Measurements from ENCODE around the gene PKP1.

Gene PKP1

DNA sequence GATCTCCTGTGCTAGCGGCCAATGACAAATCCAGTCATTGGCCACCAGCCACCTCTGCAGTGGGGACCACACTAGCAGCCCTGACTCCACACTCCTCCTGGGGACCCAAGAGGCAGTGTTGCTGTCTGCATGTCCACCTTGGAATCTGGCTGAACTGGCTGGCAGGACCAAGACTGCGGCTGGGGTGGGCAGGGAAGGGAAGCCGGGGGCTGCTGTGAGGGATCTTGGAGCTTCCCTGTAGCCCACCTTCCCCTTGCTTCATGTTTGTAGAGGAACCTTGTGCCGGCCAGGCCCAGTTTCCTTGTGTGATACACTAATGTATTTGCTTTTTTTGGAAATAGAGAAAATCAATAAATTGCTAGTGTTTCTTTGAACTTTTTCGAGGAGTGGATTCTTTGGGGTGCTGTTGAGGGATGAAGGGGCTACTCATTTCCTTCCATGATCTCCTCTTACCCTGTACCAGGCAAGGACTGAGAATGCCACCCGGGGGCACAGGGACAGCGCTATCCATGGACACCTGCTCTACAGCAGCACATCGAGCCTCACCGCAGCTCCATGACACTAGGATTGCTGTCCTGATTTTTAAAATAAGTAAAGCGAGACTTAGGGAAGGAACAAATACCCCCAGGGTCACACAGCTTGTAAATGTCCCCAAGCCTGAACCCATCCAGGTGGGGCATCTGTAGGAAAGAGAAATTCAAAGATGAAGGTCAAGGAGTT, 49.5 kb downstream of the PKP1 start:
- no peak for DNase-seq

DNA sequence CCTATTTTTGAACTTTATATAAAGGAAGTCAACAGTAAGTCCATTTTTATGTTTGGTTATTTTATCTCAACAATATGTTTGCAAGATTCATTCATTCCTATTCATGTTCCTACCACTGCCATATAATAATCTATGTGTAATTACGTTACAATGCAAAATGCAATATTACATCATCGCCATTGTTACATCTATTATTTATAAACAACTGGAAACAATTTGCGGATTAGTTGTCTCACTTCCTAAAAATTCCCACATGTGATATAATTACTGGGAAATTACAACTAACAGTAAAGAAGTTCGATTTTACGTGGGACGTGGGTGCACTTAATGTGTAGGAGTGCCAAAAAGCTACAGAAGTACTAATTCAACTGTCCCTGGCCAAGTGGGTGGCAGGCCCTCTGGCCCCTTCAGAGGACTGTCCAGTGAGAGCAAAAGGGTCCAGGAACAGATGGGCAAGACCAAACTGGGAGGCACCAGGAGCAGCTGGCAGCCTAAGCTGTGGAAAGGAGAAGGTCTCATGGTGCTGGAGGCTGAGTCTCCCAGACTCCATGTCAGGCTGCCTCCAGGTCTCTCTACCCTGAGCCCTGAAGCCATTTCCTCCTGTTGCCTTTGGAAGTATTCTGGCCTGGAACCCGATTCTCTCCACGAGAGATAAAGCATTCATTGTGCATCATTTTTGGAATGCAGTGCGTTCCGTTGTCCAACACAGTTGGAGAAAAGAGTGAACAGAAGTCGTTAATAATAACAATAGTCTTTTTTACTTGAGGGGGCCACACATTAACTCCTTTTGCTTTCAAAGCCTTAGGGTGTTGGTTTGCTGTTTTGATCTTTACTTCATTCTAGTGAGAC, 51.2 kb downstream of the PKP1 start:
- DNase-seq = no peak

DNA sequence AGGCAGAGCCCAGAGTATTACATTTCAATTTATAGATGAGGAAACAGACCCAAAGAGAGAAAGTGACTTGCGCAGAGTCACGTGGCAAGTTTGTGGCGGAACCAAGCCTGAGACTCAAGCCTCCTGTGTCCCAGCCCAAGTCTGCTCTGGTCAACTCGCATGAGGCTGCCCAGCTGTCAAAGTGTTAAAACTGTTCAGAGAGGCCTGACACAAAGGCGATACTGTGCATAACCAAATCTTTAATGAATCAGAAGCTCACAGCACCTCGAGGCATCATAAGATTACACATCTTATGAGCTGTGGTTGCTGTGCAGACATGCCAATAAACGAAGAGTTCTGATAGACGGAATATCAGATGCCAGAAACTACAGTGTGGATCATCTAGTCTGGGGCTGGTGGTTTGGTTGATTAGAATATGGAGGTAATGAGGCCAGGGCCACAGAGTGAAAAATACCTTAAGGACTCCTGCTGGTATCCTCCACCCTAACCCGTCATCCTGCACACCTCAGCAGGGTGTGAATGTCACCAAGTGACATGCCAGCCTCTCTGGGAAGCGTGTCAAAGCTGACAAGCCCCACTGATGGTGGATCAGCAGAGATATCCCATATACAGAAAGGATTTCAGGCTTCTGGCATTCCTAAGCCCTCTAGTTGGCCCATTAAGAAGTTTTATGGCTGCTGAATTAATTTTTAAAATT, 52.0 kb downstream of the PKP1 start:
- no peak for DNase-seq

DNA sequence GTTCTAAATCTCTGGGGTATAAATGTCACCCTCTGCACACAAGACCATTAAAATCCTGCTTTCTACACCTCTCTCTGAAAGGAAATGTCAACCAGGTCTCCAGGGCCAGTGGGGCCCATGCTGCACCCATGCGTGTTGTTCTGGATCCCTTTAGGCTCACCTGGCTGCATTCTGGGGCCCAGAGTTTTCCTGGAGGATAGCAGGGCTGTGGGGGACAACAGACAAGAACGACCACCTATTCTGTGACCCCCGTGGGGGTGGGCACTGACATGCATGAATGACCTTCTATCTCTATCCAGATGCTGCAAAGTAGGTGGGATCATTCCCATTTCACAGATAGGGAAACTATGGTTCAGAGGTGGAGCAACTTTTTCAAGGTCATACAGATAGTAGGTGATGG, 52.6 kb downstream of the PKP1 start:
- DNase-seq = no peak

DNA sequence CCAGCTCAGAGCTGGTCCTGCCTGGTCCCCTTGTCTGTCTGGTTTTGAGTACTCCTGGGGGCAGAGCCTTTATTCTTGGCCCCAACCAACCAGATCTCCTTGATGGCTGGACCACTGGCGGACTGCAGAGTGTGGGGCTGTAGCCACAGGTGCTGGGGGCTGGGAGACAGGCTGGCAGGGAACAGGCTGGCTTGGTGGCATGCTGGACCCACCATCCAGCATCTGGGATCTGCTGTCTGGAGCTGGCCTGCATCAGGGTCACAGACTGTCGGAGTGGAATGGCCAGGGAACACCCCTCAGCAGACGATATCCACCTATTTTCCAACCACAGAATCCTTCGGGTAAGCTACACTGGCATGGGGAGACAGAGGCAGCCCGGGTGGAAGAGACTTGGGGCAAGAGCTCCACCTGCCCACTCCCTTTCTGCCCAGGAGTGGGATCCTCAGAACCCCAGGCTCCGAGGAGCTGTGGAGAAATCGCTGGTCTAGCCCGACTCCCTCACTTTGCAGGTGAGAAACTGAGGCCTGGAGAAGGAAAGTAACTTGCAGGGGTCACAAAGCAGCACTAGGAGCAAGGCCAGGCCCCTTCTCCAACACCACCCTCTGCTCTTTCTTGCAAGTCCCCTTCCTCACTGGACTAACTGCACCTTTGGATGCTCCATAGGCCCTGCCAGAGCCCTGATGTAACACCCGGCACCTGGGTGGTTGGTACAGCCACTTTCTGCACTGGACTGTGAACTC, 53.6 kb downstream of the PKP1 start:
- DNase-seq = no peak

DNA sequence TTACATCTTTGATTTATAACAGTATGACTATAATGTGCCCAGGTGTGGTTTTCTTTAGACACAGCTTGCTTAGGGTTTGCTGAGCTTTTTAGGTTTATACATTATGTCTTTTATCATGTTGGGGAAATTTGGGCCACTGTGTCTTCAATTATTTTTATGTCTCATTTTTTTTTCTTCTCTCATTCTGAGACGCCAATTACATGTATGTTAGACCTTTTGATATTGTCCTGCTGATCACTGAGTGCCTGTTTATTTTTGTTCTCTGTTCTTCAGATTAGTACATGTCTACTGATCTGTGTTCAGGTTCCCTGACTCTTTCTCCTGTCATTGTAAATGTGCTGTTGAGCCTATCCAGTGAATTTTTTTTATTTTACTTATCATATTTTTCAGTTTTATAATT, 58.1 kb downstream of the PKP1 start:
- no peak for DNase-seq

DNA sequence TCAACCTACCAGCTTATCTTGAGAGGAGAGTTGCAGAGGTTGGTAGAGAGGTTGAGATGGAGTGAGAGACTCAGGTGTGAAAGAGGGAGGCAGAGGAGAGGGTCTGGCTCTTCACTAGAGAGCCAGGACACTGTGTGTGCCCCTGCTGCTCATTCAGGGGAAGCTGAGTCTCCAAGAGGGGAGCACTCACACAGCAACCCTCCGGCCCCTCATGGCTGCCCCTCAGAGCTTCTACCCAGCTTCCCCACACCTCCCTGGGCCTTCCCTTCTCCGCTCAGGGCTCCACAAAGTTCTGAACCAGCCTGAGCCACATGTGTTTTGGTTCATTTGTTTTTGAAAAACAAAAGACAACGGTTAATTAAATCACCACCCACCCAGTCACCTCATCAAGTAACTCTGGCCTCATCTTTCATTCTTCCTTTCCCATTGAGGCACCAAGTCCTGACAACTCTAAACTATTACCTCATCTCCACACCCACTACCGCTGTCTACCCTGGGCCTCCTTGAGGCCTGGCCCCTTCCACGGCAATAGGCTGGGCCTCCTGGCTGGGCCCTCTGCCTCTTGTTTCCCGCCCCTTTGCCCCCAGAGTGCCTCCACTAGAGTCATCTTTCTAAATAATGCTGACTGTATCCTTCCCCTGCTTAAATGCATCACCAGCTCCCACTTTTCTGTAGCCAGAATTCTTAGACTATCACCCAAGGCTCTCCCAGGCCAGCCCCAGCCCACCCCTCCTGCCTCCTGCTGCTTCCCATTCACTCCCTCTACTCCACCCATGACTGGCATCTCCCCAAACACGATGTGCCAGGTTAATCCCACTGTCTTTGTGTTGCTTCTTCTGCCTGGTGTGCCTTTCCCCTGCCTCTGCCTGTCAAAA, 61.1 kb downstream of the PKP1 start:
- DNase-seq = no peak

DNA sequence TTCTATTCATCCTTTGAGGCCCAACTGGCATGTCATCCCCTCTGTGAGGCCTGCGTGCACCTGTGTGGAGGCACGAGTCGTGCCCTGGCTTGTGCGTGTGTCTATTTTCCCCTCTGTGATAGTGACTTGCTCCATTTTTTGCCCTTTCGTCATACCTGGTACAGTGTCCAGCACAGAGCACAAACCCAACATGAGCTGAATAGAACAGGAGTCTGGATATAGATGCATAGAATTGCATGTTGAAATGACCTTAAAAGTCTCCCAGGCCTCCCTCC, 61.7 kb downstream of the PKP1 start:
- no peak for DNase-seq

DNA sequence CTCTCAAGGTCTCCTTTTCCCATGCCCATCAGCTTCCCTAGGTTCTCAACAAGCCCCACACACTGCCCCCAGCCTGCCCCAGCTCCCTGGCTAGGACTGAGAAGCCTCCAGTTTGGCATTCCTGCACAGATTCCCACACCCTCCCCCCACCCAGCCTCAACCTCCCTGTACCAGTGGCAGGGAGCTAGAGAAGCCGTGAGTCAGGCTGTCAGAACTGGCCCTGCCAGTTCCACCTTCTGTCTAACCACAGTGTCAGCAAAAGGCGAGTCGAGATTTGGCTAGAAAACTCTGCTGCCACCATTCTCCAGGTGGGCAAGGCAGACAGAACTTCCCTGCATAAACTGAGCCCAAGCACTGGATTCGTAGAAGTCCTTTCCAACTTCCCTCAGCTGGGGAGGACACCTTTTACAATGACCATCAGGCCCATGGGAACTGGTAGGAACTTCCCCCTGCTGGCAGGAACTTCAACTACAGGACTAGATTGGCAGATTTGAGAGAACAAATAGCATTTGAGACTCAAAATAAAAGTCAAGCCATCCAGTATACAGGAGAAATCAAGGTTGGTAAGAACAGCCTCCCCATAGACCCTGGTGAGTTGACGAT, 63.1 kb downstream of the PKP1 start:
- DNase-seq = peak; percentile 7

DNA sequence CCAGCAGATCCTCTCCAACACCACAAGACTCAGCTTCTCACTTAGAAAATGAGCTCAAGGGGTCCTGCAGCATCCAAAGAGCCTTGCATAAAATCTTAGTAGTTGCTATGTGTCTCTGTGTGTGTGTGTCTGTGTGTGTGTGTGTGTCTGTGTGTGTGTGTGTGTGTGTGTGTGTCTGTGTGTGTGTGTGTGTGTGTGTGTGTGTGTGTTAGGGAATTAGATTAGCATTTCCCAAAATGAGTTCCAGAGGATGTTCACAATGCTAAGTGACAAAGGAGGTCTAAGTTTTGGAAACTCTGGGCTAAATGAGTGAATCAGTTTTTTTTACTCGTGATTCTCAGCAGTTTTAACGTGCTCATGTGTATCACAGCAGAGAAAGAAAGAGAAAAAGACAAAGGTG, 63.7 kb downstream of the PKP1 start:
- DNase-seq = no peak

DNA sequence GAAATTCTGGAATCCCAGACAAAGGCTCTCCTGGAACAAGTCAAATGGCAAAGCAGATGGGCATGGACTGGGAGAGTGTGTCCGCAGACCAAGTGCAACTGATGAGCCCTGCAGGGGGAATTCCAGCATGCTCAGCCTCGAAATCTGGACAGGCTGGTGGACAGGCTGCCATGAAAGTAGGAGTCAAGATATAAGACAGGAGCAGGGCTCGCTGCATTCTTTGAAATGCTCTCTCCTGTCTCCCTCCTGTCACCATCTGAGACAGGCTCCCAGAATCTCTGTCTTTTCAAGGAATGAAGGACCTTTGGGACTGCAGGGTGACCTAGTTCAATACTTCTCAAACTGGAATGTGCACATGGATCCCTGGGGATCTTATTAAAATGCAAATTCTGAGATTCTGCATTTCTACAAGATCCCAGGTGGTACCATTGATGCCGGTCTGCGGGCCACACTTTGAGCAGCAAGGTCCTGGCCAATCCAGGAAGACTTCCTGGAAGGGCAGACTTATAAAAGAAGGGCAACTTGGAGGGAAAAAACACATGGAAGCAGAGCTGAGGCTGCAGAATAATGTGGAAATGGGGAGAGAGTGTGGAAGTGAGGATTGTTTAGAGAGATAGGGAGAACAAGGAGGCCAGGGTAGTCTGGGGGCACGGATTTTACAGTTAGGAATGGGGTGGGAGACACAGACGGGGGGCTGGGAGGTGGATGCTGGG, 64.3 kb downstream of the PKP1 start:
- no peak for DNase-seq

DNA sequence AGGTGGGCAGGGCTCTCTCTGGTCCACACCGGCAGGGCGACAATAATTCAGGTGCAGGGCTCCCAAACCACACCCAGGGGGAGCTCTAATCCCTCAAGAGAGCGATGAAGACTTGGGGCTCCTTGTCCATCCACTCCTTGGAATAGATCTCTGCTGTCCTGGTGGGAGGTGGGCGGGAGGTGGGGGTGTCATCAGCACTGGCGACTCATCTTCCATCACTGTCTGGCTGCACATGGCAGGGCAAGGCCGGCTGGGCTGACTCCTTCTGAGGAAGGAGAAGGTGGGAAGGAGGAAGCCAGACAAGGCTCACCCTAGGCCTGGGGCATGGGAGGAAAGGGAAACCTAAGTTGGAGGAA, 64.9 kb downstream of the PKP1 start:
- DNase-seq = peak; percentile 53

DNA sequence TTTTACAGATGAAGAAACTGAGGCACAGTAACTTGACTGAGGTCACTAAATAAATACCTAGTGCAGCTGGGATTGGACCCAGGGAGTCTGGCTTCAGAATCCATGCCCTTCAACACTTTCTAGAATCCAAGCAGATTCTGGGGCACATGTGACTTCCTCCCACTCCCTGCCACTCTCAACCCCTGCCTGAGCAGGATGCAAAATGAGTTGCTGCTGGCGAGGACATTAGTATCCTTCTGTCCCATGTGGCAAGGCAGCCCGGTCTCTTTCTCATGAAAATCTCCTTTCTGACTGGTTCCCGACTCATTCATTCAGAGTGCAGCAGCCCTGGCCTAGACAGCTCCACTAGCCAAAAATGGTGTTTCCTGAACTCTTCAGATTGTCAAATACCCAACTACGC, 65.8 kb downstream of the PKP1 start:
- no peak for DNase-seq

DNA sequence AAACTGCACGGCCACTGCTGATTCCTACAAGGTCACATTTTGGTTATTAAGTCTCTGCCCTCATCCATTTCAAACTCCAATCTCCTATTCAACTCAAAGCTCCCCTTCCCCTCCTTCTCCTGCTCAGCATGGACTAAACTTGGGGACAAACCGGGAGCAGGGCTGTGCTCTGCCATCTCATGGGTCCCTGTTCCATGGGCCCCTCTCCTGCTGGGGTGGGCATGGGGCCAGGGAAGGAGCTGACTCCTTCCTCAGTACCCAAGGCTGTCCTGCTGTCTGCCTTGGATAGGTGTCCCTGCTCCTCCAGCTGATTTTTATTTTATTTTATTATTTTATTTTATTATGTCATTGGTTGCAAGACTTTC, 67.0 kb downstream of the PKP1 start:
- DNase-seq = no peak

DNA sequence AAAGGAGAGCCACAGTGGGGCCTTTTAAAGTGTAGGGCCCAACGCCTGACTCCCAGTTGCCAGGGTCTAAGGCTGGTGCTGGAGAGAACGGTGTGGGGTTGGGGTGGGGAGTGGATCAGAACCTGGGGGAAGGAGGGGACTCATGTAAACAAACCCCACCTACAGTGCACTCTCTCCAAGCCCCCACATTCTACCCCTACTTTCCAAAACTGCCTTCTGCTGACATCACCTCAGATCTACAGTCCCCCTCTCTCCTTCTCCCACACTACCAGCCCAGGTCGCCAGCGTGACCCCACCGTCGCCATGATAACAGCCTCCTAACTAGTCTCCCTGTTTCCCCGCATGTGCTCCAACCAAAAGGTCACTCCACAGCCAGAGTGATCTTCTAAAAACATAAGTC, 67.6 kb downstream of the PKP1 start:
- no peak for DNase-seq

DNA sequence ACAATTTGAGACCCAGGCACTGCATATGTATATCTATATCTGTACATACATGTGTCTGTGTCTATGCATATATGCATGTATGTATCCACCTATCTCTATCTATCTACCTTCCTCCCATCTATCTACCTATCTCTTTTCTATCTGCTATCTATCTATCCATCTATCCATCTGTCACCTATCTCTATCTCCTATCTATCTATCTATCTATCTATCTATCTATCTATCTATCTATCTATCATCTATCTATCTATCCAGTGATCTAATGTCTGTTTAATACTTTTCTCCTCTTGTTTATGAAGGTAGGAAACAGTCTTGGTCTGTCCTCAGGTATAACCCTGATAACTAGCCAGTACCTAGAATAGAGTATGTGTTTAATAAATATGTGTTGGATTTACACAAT, 68.3 kb downstream of the PKP1 start:
- DNase-seq = no peak

DNA sequence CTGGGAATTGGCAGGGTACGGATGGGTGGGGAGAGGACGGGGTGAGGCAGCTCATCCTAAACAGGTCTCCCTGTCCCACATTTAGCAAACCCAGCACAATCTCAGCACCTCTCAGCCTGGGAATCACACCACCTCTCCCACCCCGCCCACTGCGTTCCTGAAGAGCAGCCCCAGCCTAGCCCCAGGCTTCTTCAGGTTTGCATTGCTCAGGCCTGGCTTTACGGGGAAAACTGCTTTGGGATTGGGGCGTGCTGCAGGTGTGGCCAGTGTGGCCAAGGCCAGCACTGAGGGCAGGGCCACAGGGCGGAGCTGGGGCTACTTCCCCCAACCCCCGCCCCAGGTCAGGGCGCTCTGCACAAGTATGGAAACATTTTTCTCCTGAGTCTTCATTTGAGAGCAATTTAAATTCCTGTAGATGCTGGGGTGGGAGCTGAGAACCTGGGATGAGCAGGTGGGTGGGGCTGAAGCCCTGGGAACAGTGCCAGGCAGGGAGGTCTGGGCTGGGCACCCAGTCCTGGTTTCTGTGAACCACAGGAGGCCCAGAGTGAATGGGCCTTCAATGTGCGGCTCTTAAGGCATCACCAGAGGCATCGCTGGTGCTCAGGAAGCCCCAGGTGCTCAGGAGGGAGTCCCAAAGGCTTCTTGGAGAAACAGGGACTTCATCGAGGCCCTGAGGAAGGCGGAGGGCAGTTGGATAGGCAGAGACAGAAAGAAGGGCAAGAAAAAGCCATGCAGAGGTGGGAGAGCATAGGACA, 70.1 kb downstream of the PKP1 start:
- DNase-seq = no peak

DNA sequence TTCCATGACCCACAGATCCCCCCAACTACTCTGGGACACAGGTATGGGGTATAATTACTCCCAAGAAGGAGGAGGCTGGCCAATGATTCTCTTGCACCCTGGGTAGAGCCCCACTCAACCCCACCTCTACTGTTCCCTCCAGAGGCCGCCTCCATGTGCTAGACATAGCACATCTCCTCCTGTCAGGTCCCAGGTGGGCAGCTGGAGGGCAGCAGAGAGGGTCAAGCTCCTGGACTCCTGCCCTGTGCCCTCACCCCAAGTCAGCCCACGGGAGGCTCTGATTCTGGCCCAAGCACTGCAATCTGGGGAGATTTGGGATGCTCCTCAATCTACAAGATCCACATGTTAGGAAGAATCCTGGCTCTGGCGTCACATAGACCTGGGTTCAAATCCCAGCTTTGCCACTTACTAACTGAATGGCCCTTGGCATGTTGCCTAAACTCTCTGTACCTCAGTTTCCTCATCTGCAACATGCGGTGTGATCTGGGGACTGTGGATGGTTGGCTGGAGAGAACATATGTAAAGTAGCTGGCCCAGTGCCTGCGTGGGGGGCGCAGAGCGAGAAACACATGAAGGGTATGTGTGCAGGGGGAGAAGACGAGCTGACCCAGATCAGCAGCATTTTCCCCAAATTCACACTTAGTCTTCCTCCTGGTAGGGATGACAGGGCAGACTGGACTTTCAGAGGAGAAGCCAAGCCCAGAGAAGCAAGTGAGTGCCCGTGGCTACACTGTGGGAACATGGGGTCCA, 71.0 kb downstream of the PKP1 start:
- DNase-seq = no peak

DNA sequence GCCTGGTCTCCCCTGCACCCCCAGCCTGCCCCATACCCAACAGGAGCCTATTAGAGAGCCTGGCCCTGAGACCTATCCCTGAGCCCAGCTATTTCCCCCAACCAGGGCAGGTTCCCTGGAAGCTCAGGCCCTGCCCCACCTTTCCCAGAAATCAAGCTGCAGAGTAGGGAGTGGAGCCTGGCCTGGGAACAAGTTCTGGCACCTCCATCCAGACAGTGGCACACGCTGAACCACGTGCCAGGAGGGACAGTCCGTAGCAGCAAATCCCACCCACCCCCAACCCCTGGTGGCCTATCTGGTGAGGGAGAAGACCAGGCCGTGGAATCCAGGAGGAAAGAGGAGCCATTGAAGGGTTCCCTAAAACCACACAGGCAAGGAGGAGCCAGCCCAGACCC, 71.6 kb downstream of the PKP1 start:
- DNase-seq = no peak

DNA sequence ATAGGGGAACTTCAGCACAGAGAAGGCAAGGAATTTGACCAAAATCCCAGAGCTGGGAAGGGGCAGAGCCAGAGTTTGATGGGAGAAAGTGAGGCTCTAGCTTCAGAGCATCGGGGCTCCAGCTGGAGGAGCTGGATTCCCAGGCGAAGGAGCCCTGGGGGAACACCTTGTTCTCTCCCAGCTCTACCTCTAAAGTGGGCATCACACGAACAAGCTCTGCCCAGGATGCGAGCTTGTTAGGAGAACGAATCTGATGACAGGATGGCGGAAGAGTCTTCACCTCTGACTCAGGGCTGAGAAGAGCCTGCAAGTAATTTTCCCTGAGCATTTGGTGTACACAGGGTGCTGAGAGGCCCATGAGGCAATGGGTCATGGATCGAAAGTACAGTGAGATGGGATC, 72.2 kb downstream of the PKP1 start:
- no peak for DNase-seq
